Fibroblast of upper back skin (primary cell): ENCODE data around the gene CTU1.

Experiments used
- DNase-seq: peaks from one replicate; pipeline ENCODE4 v3.0.0-alpha.2; 2013

CTU1 gene

DNA sequence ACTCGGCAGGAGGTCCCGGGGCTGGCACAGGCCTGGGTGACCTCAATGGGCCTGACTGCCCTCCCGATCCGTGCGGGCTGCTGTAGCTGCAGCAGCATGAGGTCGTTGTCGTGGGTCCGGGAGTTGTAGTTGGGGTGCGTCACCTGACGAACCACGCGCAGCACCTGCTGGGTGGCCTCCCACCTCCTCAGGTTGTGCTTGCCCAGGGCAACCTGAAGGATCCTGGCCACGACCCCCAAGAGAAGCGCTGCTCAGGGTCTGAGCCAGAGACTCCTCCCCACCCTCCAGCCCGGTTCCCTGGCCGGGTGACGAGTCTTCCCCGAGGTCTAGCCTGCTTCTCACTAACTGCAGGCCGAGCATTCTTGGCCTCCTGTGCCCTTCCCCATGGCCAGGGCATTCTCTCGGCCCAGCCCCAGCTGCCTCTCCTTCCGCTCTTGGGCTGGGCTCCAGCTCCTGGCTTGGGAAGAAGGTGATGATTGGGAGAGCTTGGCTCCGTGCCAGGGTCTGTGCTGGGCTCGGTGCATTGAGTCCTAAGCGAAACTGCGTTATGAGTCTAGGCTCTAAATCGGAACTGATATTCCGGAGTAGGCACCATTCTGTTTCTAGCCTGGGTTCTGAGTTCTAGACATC, 28.6 kb downstream of the CTU1 start:
- no peak for DNase-seq

DNA sequence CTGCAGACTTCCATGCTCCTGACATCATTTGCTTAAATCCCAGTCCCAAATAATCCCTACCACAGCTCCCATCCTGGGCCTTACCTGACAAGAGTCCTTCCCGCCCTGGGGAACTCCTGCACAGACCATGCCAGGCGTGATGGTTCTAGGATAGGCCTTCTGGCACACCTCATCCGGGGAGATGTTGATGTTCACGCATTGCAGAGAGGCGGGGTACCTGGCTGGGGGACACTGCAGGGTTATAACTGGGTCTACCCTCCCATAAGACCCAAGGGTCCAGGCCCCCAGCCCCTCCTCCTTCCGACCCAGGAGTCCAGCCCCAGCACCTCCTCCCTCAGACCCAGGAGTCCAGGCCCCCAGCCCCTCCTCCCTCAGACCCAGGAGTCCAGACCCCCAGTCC, 29.5 kb downstream of the CTU1 start:
- DNase-seq, result no peak

DNA sequence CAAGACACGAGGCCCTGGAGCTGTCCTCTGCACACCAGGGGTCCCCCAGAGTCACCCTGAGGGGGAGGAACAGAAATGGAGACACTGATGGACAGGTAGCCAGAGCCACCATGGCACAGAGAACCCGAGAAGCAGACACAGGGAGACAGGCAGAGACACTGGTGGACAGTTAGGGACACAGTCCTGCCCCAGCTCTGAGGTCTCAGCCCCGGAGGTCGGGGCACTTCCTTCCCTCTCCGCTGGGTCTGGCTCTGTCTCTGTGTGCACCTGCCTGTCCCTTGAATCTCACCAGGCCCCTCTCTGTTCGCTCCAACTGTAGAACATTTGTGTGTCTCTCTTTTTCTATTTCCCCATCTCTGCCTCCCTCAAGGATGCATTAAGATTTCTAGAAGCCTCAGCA, 30.1 kb downstream of the CTU1 start:
- no peak for DNase-seq

DNA sequence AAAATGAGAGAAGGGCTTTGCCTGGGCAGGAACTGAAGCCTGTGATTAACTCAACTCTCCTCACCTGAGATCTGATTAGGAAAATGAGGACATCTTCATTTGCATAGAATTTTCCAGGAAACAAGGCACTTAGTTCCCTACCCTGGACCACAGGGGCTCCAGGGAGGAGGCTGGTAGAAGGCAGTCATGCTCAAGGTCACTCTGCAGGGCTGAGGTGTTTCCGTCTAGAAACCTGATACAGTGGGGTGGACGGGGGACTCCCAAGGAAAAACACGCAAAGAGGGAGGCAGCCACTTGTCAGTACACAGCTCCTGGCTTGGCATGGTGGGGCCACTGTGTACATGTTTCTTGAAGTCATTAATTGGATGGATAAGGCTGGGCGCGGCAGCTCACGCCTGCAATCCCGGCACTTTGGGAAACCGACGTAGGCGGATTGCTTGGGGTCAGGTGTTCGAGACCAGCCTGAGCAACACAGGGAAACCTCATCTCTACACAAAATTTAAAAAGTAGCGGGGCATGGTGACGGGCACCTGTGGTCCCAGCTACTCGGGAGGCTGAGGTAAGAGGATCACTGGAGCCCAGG, 31.5 kb downstream of the CTU1 start:
- no peak for DNase-seq

DNA sequence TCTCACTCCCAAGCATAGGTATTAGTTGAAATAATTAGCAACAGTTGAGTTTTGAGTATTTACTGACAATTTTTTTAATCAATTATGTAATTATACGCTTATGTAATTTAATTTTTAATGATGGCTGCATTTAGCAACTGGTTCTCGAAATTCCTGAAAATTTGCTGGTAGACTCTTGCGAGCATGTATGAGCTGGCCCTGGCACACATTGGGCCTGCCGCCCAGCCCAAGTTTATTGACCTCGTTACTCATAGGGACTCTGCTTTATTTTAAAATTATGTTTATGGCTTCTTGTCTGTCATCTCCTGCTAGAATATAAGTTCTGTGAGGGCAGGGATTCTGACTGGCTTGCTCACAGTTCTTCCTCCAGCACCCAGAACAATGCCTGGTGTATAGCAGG, 32.2 kb downstream of the CTU1 start:
- no peak for DNase-seq

DNA sequence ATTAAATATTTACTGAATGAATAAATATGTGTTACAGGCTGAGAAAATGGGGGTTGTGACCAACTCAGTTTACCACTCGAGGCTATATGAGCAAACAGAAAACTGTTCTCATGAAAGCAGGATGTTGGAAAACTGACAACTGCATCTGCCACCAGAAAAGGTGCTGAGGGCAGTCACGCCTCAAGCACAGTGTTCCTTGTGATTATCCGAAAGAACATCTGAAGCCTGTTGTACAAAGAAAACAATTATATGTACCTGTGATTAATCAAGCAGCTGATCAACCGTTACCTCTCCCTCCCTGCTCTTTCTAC, 37.2 kb downstream of the CTU1 start:
- DNase-seq, result no peak

DNA sequence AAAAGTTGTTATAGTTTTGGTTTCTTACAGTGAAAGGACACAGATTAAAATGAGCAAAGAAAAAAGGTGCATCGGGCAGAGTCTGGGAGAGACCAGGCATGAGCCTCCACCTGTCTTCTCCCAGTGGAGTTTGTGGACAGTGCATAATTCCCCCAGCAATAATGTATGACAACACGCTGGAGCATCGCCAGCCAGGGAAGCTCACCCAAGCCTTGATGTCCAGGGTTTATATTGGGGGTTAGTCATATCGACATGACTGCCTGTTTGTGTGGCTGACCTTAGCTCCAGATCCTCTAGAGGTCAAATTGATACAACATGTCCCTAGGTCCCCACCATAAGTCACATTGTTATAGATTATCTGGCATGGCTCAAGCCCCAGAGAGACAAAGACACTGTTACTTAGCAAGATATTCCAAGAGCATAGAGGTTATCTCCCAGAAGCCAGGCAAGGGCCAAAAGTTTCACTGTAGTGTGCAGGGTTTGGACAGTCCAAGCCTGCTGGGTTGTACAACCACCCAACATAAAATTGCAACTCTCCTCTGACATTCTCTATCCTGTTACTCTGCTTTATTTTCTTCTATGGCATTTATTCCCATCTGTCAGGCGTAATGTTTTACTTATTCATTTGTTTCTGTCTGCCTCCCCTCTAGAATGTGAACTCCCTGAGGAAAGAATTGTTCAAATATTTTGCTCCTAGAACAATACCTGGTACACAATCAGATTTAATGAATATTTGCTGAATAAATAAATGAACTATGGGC, 37.7 kb downstream of the CTU1 start:
- DNase-seq, result no peak

DNA sequence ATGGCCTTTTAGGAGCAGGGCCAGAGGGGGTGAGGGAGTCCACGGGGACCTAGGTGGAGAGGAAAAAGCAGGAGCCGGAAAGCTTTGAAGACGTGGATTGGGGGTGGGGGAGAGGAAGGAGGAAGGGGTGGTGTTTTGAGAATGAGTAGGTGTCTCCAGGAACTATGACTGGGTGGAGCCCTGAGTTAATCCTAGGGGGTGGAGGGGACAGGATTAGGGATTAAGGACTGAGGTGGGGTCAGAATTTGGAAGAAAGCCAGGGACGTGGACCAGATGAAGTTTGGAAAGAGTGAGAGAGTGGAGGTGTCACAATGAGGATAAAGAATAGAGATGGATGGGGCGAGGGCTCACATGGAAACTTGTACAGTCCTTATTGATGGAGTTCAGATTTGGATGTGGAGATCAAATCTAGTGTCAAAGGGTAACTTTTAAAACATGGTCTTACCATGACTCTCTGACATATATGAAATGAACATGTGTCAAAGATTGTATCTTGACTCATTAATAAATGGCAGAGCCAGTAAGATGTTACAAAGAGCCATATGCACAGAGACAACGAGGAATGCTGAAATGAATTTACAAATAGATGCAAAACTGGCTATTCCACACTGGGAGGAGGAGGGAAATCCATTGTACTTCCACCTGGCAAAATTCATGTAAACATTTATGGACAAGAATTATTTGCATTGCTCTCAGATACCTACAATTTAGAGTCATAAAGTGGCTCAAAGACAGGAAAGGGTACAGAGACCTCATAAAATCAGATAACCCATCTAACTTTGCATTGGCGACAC, 41.6 kb downstream of the CTU1 start:
- no peak for DNase-seq

DNA sequence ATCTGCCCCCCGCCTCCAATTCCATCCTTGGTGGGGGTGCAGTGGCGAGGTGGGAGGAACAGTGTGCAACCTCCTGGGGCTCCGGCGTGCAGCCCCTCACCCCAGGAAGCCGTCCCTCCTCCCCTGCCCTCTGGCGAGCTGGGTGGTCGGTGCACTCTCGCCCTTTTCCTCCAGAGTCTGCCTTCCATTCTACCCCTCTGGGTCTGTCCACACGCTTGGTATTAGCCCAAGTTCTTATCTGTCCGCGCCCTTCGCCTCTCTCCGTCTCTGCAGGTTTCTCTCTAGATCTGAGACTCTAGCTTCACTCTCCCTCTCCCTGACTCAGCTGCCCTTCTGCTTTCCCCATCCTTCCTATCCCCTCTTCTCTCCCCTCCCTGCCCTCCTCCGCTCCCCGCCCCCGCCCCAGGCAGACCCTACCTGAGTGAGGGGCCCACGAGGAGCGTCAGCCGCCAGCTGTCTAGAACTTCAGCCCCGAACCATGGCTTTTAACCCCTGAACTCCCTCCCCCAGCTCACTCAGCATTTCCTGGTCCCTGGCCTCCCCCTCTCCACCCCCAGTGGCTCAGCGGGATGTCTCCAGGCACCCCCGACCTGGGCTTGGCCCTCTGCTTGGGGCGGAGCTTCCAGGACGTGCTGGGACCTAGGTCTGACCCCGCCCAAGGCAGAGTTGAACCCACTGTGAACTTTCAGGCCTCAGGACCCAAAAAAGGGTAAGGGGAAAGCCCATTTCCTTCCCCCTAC, 42.8 kb downstream of the CTU1 start:
- DNase-seq, result no peak

DNA sequence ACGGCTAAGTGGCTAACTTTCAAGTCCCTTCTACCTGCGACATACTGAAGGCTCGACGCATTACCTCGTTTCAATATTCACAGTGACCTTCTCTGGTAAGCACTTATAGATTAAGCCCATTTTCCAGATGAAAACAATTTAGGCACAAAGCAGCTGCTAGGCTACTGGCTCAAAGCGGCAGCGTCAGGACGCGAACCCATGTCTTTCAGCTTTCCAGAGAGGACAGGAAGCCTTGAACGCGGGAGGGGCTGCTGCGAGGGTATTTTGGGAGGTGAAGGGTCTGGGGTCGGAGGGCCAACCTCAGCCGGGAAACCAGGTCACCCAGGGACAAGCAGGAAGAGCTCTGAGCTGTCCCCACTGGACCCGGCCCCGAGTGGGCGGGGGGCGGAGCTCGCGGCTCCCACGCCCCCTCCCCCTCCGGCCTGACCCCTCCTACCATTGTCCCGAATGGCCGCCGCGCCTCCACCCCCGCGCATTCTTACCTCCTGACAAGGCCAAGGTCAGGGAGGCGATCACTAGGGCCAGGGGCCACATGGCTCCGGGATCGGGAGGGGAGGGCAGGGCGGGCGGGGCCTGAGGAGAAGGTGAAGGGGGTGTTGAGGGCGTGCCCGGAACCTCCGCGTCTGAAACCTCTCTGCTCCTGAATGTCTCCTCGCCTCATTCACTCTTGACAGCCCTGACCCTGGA, 43.5 kb downstream of the CTU1 start, which contains the start of gene KLK13:
KLK13 (minus strand) TSS at position 559 of the 687 bp plus-strand sequence; CDS start at position 534, 25 bp downstream.
- DNase-seq, result no peak

DNA sequence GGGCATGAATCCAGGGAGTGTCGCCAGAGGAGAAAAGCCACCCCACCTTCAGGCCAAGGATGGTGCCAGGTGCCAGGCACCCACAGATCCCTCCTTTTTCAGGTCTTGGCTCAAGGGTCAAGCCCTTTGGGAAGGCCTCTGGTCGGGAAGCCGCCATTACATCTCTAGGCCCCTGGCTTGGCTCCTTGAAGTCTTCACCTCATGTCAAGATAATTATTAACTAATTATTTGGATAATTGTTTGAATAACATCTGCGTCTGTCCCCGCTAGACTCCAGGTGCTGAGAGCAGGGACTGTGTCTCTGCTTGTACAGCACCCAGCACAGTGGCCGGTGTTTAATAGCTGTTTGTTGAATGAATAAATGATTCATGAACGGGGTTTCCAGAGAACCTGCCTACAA, 44.5 kb downstream of the CTU1 start:
- no peak for DNase-seq

DNA sequence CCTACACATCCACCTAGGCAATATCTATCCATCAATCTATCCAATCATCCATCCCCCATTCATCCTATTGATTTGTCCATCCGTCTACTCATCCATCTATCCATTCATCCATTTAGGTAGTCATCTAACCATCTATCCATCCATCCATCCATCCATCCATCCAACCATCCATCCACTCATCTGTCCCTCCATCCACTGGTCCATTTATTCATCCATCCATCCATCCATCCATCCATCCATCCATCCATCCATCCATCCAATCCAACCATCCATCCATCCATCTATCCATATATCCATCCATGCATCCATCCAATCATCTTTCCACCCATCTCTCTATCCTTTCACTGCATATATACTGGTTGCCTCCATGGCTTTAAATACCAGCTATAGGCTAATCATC, 47.2 kb downstream of the CTU1 start:
- no peak for DNase-seq

DNA sequence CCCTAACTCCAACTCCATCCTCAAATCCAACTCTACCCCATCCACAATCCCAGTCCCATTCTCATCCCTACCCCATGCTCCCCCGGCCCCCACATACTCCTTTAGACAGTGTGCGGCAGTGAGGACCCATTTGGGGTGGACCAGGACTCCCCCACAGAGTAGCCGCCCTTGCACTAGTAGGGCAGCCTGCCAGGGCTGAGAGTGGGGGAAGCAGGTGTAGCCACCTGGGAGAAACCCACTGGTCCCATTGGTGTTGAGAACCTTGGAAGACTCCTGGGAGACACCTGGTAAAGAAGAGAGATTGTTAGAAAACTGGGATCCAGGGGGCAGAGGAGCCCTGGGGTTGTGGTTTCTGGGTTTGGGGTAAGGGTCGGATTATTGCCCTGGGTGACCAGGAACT, 47.9 kb downstream of the CTU1 start:
- no peak for DNase-seq

DNA sequence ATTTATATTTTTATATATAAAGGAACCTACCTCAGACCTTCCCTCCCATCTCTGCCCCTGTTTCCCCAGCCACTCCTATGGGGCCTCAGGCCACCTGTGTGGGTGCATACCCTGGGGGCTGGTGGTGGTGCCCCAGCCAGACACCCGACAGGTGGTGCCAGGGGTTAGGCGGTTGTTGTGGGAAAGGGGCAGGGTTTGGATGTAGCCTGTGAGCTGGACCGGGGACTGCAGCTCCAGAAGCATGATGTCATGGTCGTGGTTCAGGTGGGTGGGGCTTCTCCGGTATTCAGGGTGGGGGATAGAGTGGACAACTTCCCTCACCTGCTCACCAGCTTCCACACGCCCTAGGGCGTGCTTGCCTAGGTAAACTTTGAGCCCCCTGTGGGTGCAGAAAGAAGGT, 48.5 kb downstream of the CTU1 start:
- no peak for DNase-seq

DNA sequence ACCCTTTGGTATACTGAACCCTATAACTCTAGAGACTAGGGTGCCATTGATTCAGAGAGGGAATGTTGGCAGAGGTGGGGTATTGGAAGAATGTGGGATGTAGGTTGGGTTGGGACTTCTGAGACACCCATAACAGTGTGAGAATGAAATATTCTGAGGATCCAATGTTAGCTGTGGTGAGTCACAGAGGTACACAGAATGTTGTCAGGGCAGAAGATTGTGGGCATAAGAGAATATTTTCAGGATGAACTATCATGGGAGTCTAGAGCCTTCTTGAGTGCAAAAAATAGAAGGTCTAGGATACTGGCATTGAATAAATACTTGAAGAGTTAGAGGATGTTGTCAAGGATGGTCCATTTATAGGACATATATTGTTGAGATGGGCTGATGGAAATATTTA, 52.3 kb downstream of the CTU1 start:
- DNase-seq, result no peak
